SK-N-SH (cell line): ENCODE results near the gene D2HGDH. TPM values are rescaled to one million over a fixed set of nuclear protein-coding genes. Genes with fewer than 3 reads are reported as not detected.

ENCODE experiments used
- CTCF ChIA-PET: fragments of 300-600, 350-600 bp; formaldehyde crosslinking; extraction: SDS; loops from one replicate; lab custom pipeline; 2021; lab: Yijun Ruan, JAX
- POLR2A ChIA-PET: fragments of 350-600 bp; sonication (Branson Sonifier 250); formaldehyde crosslinking; extraction: SDS; loops from one replicate; lab custom pipeline; 2020; ENCODE audit warnings: antibody characterized with exemption, inconsistent platforms; lab: Yijun Ruan, JAX
- DNase-seq: peaks from one replicate; pipeline ENCODE4 v3.0.0; 2012
- H2AFZ ChIP-seq: fragments of 200-600 bp; sonication (generic); 2 replicates; pipeline ENCODE4 v1.8.1; 2016; ENCODE audit warnings: antibody characterized with exemption, mild to moderate bottlenecking, low read depth
- H3F3A ChIP-seq: fragments of 200-600 bp; sonication (generic); replicated peaks from 2 replicates; pipeline ENCODE3; 2016; ENCODE audit warnings: antibody characterized with exemption, mild to moderate bottlenecking; ENCODE audit not compliant: insufficient read depth
- H3K27ac ChIP-seq, 2 experiments: fragments of 200-500 bp in 1 of 2; fragments of 200-600 bp in 1 of 2; sonication (Bioruptor generic) in 1 of 2; sonication (generic), shearing (Covaris generic) in 1 of 2; 2 replicates each; pipeline versions ENCODE4 v1.5.1 to v1.6.1; 2014 to 2016; ENCODE audit warnings: low read depth in 2 of 2, inconsistent platforms in 1 of 2, low read length in 1 of 2, mild to moderate bottlenecking in 1 of 2, mixed read lengths in 1 of 2
- H3K27me3 ChIP-seq: fragments of 200-600 bp; sonication (generic), shearing (Covaris generic); 2 replicates; pipeline ENCODE4 v1.6.1; 2016; ENCODE audit warnings: mixed run types; ENCODE audit not compliant: insufficient read depth
- H3K36me3 ChIP-seq, 2 experiments: fragments of 200-500 bp in 1 of 2; fragments of 200-600 bp in 1 of 2; sonication (Bioruptor generic) in 1 of 2; sonication (generic) in 1 of 2; replicated peaks in 1 of 2; 2 replicates each; pipeline versions ENCODE3 to v1.5.1; 2014 to 2016; ENCODE audit warnings: low read length in 1 of 2, mild to moderate bottlenecking in 1 of 2; ENCODE audit not compliant: insufficient read depth in 2 of 2, control insufficient read depth in 1 of 2
- H3K4me1 ChIP-seq, 2 experiments: fragments of 200-500 bp in 1 of 2; fragments of 200-600 bp in 1 of 2; sonication (Bioruptor generic) in 1 of 2; sonication (generic), shearing (Covaris generic) in 1 of 2; 2 replicates each; pipeline versions ENCODE4 v1.5.1 to v1.6.1; 2014 to 2016; ENCODE audit warnings: low read depth in 1 of 2, low read length in 1 of 2, mixed run types in 1 of 2; ENCODE audit not compliant: insufficient read depth in 2 of 2, control insufficient read depth in 1 of 2
- H3K4me2 ChIP-seq: fragments of 200-600 bp; sonication (generic), shearing (Covaris generic); 2 replicates; pipeline ENCODE4 v1.6.1; 2017; ENCODE audit warnings: mixed run types
- H3K4me3 ChIP-seq, 2 experiments: fragments of 200-500 bp in 1 of 2; fragments of 200-600 bp in 1 of 2; sonication (Bioruptor generic) in 1 of 2; sonication (generic), shearing (Covaris generic) in 1 of 2; 2 replicates each; pipeline versions ENCODE4 v1.5.1 to v1.8.1; 2014 to 2016; ENCODE audit warnings: low read depth in 2 of 2, inconsistent platforms in 1 of 2, low read length in 1 of 2, mild to moderate bottlenecking in 1 of 2, mixed read lengths in 1 of 2, moderate library complexity in 1 of 2
- H3K79me2 ChIP-seq: fragments of 200-600 bp; sonication (generic); 2 replicates; pipeline ENCODE4 v1.8.1; 2017; ENCODE audit warnings: mild to moderate bottlenecking; ENCODE audit not compliant: insufficient read depth
- H3K9ac ChIP-seq: fragments of 200-600 bp; sonication (generic); 2 replicates; pipeline ENCODE4 v1.6.1; 2017; ENCODE audit warnings: mixed run types
- H3K9me2 ChIP-seq: fragments of 200-600 bp; sonication (generic); 2 replicates; pipeline ENCODE4 v1.6.1; 2017; ENCODE audit warnings: mixed run types
- H3K9me3 ChIP-seq: fragments of 200-600 bp; sonication (generic); 2 replicates; pipeline ENCODE4 v1.6.1; 2017; ENCODE audit warnings: mixed run types, mild to moderate bottlenecking, moderate library complexity
- H4K20me1 ChIP-seq: fragments of 200-600 bp; sonication (generic); 2 replicates; pipeline ENCODE4 v1.6.1; 2017; ENCODE audit warnings: mild to moderate bottlenecking, mixed run types; ENCODE audit not compliant: insufficient read depth
- CTCF ChIP-seq: fragments of 200-600 bp; sonication (generic); IDR thresholded peaks from 2 replicates; pipeline ENCODE4 v1.6.1; 2017; ENCODE audit warnings: antibody characterized with exemption, mild to moderate bottlenecking, moderate library complexity
- ELF1 ChIP-seq: IDR thresholded peaks from 2 replicates; pipeline ENCODE4 v1.4.0; 2012
- FOSL2 ChIP-seq: IDR thresholded peaks from 2 replicates; pipeline ENCODE4 v1.4.0; 2012; ENCODE audit warnings: low read depth, mild to moderate bottlenecking, moderate library complexity, borderline replicate concordance
- FOXJ3 ChIP-seq: sonication (generic); formaldehyde crosslinking; IDR thresholded peaks from 2 replicates; pipeline ENCODE4 v1.5.1; 2020; ENCODE audit warnings: mild to moderate bottlenecking, missing genetic modification reagents
- IRF3 ChIP-seq: fragments of 150-350 bp; IDR thresholded peaks from 2 replicates; pipeline ENCODE4 v1.6.1; 2016; ENCODE audit warnings: mild to moderate bottlenecking, low read depth, low read length
- JUND ChIP-seq: IDR thresholded peaks from 2 replicates; pipeline ENCODE4 v1.4.0; 2012
- MAX ChIP-seq: IDR thresholded peaks from 2 replicates; pipeline ENCODE4 v1.4.0; 2012; ENCODE audit warnings: low read depth
- MEF2A ChIP-seq: IDR thresholded peaks from 2 replicates; pipeline ENCODE4 v1.4.0; 2012; ENCODE audit warnings: low read depth, borderline replicate concordance
- NFIC ChIP-seq: IDR thresholded peaks from 2 replicates; pipeline ENCODE4 v1.4.0; 2012; ENCODE audit warnings: borderline replicate concordance
- NRF1 ChIP-seq: IDR thresholded peaks from 2 replicates; pipeline ENCODE4 v1.6.1; 2012; ENCODE audit warnings: low read depth, mild to moderate bottlenecking, low read length
- PBX3 ChIP-seq: IDR thresholded peaks from 2 replicates; pipeline ENCODE4; 2012
- SIN3A ChIP-seq: IDR thresholded peaks from 2 replicates; pipeline ENCODE4 v1.6.1; 2012; ENCODE audit warnings: low read depth, mild to moderate bottlenecking, low read length, moderate library complexity, borderline replicate concordance
- TAF1 ChIP-seq: IDR thresholded peaks from 2 replicates; pipeline ENCODE4 v1.6.1; 2012; ENCODE audit warnings: low read depth, mild to moderate bottlenecking, low read length, moderate library complexity, borderline replicate concordance
- WGBS: methylation state at CpG from one replicate; pipeline ENCODE4 v1.1.6; 2017; ENCODE audit warnings: low lambda C conversion rate; 5-methylcytosine and 5-hydroxymethylcytosine counted together
- polyA plus RNA-seq, 3 experiments: library from polyadenylated mRNA; depleted of rRNA; stranded (reverse); fragments of >200 nt; gene quantifications; 2 replicates each; pipeline ENCODE4 v1.2.3, GENCODE V29; 2012

The D2HGDH gene
- polyA plus RNA-seq, 1 of the 3 experiments (the other 2 are of a cell fraction): 36.3 TPM

- TF ChIP-seq TAF1 (no peak), JUND (no peak), NFIC (no peak), NRF1 (no peak), ELF1 (no peak), FOXJ3 (CRISPR knock-in tag) (no peak), PBX3 (no peak)
These were observed 37.7 kb downstream of the D2HGDH start (continued) for GRCh38 chr2:241772063-241772499.

- Histone ChIP-seq H3K79me2 (no peaks in the 10 kb centered on the region), H3K4me1 (peaks cover 11 to 20% of the 10 kb centered on the region in 2 experiments; a peak in 2 of 4 replicates), H3K9me2 (no peaks in the 10 kb centered on the region), H3K27me3 (no peaks in the 10 kb centered on the region), H3K9me3 (no peaks in the 10 kb centered on the region), H3K9ac (no peak overlapping the region), H3K36me3 (no peaks in the 10 kb centered on the region), H3K27ac (no peak overlapping the region), H3F3A (no peaks in the 10 kb centered on the region), H3K4me3 (no peak overlapping the region), H3K4me2 (no peak overlapping the region), H4K20me1 (no peaks in the 10 kb centered on the region), H2AFZ (no peak overlapping the region)
- CTCF ChIA-PET: interaction anchor here (0.8 to 2.1 kb wide), 6 partner anchors 9 to 104 kb away, joined by 3 to 5 read pairs (median 4); no protein-coding TSS in a partner anchor
- peak; percentile 39 for DNase-seq
- POLR2A ChIA-PET: no interaction called here
- 73% methylated on average over 4 of the region's 29 CpGs for WGBS
- TF ChIP-seq CTCF: no peak
These were observed 39.3 kb downstream of the D2HGDH start for GRCh38 chr2:241773511-241774418.

- CTCF ChIA-PET: interaction anchor here (0.9 to 2.1 kb wide), 4 partner anchors 12 to 104 kb away, joined by 3 to 5 read pairs (median 4); no protein-coding TSS in a partner anchor
- no peaks in the 10 kb centered on the region for H3K36me3 ChIP-seq
These were observed 40.2 kb downstream of the D2HGDH start for GRCh38 chr2:241774419-241775222.

More at GRCh38 chr2:241774419-241775222, 40.2 kb downstream of the D2HGDH start:
- WGBS: 79% methylated on average over 27 of the region's 40 CpGs
- Histone ChIP-seq H3K27me3 (no peaks in the 10 kb centered on the region), H3K79me2 (no peaks in the 10 kb centered on the region), H3K4me1 (peaks cover 11 to 20% of the 10 kb centered on the region in 2 experiments; a peak in 2 of 4 replicates), H3K9me3 (no peaks in the 10 kb centered on the region), H3K4me3 (no peak overlapping the region), H3F3A (no peaks in the 10 kb centered on the region), H2AFZ (peak overlapping the region; percentile 56; the same call in 1 of the 2 replicates), H3K9me2 (no peaks in the 10 kb centered on the region), H3K9ac (no peak overlapping the region), H3K4me2 (no peak overlapping the region), H3K27ac (no peak overlapping the region), H4K20me1 (no peaks in the 10 kb centered on the region)
- TF ChIP-seq MEF2A (no peak), NFIC (peak; percentile 22; the same call in 1 of the 2 replicates), FOSL2 (0 out of 2 replicates have a peak, but pooled peaks have one; percentile 20), SIN3A (no peak), MAX (no peak), FOXJ3 (CRISPR knock-in tag) (no peak), IRF3 (no peak), PBX3 (peak; percentile 60)
- POLR2A ChIA-PET: interaction anchor here (0.6 kb wide), 1 partner anchor 76 kb away, joined by 3 read pairs; no protein-coding TSS in a partner anchor
- peak; percentile 63 for DNase-seq
